ENCODE data around the gene ZBTB49.

GRCh38 chr4:4254199-4254598 is 35.9 kb upstream of the ZBTB49 start:
- no peak for TF ChIP-seq POLR2A (IDR thresholded peaks at IDR 0.05)
- no peak for TF ChIP-seq CTCF (IDR thresholded peaks at IDR 0.05)
- TF ChIP-seq EP300 (IDR thresholded peaks at IDR 0.05; ENCODE audit: low read depth): no peak
